HCT116 (cell line): ENCODE measurements around the gene ZNF416. TPM values are rescaled to one million over a fixed set of nuclear protein-coding genes. Genes with fewer than 3 reads are reported as not detected.

ENCODE experiments used
- ATAC-seq: fragments of 200-7000 bp; cut with Tn5 transposase; 2 replicates; pipeline ENCODE4 v1.9.1; 2020; ENCODE audit warnings: mild to moderate bottlenecking, moderate library complexity
- BruUV-seq: library from RNA; stranded (reverse); fragments of 400-500 nt; replicated peaks from 2 replicates; lab custom pipeline; 2021; lab: Mats Ljungman, UMichigan
- CTCF ChIA-PET: fragments of 300-600 bp; sonication (Branson Sonifier 250); formaldehyde crosslinking; loops from one replicate; lab custom pipeline; 2021; ENCODE audit warnings: antibody characterized with exemption; lab: Charles Lee
- POLR2A ChIA-PET: fragments of 300-600, 350-600 bp; sonication (Branson Sonifier 250); formaldehyde crosslinking; loops from one replicate; lab custom pipeline; 2021; ENCODE audit warnings: antibody characterized with exemption; lab: Charles Lee
- RAD21 ChIA-PET, 2 experiments: fragments of 300-600 bp; sonication (Branson Sonifier 250); formaldehyde crosslinking; loops; one replicate each; lab custom pipeline; 2023; ENCODE audit warnings: low total read pairs in 2 of 2; ENCODE audit not compliant: uncharacterized antibody in 2 of 2, unreplicated experiment in 2 of 2, low non-redundant PET in 1 of 2; lab: Charles Lee
- DNase-seq: peaks from one replicate; pipeline ENCODE4 v3.0.0-alpha.2; 2010; ENCODE audit warnings: low read depth, low spot score
- H2AFZ ChIP-seq: fragments of 200-600 bp; shearing (Covaris generic), sonication (generic); 2 replicates; pipeline ENCODE4 v1.6.1; 2017; ENCODE audit warnings: low read depth, mixed run types, mixed read lengths, antibody characterized with exemption, low read length; ENCODE audit not compliant: poor library complexity, severe bottlenecking
- H3K27ac ChIP-seq: 2 replicates; pipeline ENCODE4 v1.5.1; 2012; ENCODE audit warnings: low read depth, low read length
- H3K27me3 ChIP-seq: fragments of 200-600 bp; sonication (generic); 2 replicates; pipeline ENCODE4 v1.6.1; 2016; ENCODE audit warnings: mixed run types, low read length, mixed read lengths; ENCODE audit not compliant: insufficient read depth
- H3K36me3 ChIP-seq, 2 experiments: fragments of 200-500 bp in 1 of 2; fragments of 200-600 bp in 1 of 2; sonication (Bioruptor generic) in 1 of 2; sonication (generic) in 1 of 2; 2 replicates each; pipeline versions ENCODE4 v1.5.1 to v1.6.1; 2014 to 2016; ENCODE audit warnings: low read length in 2 of 2, inconsistent platforms in 1 of 2, mixed read lengths in 1 of 2, mixed run types in 1 of 2; ENCODE audit not compliant: insufficient read depth in 2 of 2, control insufficient read depth in 1 of 2
- H3K4me1 ChIP-seq, 2 experiments: fragments of 200-600 bp in 1 of 2; sonication (generic) in 1 of 2; 2 replicates each; pipeline versions ENCODE4 v1.5.1 to v1.6.1; 2012 to 2017; ENCODE audit warnings: low read length in 2 of 2, inconsistent platforms in 1 of 2, mild to moderate bottlenecking in 1 of 2, mixed read lengths in 1 of 2, mixed run types in 1 of 2, moderate library complexity in 1 of 2; ENCODE audit not compliant: insufficient read depth in 2 of 2, control insufficient read depth in 1 of 2
- H3K4me2 ChIP-seq: fragments of 200-600 bp; sonication (generic); 2 replicates; pipeline ENCODE4 v1.6.1; 2017; ENCODE audit warnings: mixed run types, low read length, mixed read lengths
- H3K4me3 ChIP-seq, 2 experiments: fragments of 200-600 bp in 1 of 2; sonication (generic) in 1 of 2; replicated peaks in 1 of 2; 2 replicates each; pipeline ENCODE4 v1.5.1; 2011 to 2016; ENCODE audit warnings: low read length in 2 of 2, control low read depth in 1 of 2, low read depth in 1 of 2, mild to moderate bottlenecking in 1 of 2, mixed read lengths in 1 of 2, mixed run types in 1 of 2
- H3K79me2 ChIP-seq: fragments of 200-600 bp; sonication (generic); 2 replicates; pipeline ENCODE4 v1.6.1; 2017; ENCODE audit warnings: mild to moderate bottlenecking, mixed run types, low read length, moderate library complexity, mixed read lengths; ENCODE audit not compliant: insufficient read depth
- H3K9ac ChIP-seq: fragments of 200-600 bp; sonication (generic); 2 replicates; pipeline ENCODE4 v1.6.1; 2016; ENCODE audit warnings: low read length, mixed read lengths
- H3K9me2 ChIP-seq: fragments of 200-600 bp; sonication (generic), shearing (Covaris generic); 2 replicates; pipeline ENCODE4 v1.6.1; 2017; ENCODE audit warnings: mixed run types, mild to moderate bottlenecking, moderate library complexity; ENCODE audit not compliant: insufficient read depth
- H3K9me3 ChIP-seq, 2 experiments: fragments of 200-500 bp in 1 of 2; fragments of 200-600 bp in 1 of 2; sonication (Bioruptor generic) in 1 of 2; sonication (generic) in 1 of 2; 2 replicates each; pipeline ENCODE4 v1.6.1; 2014 to 2017; ENCODE audit warnings: low read length in 2 of 2, mixed read lengths in 2 of 2, inconsistent platforms in 1 of 2, low read depth in 1 of 2, mild to moderate bottlenecking in 1 of 2, mixed run types in 1 of 2, moderate library complexity in 1 of 2; ENCODE audit not compliant: control insufficient read depth in 1 of 2, insufficient read depth in 1 of 2
- H4K20me1 ChIP-seq: fragments of 200-600 bp; sonication (generic), shearing (Covaris generic); 2 replicates; pipeline ENCODE4 v1.6.1; 2017; ENCODE audit warnings: mixed run types, mild to moderate bottlenecking, moderate library complexity; ENCODE audit not compliant: insufficient read depth
- POLR2A ChIP-seq: IDR thresholded peaks from 2 replicates; pipeline ENCODE4 v1.7.0; 2011; ENCODE audit warnings: borderline replicate concordance; ENCODE audit not compliant: insufficient read depth, insufficient read length; ENCODE audit errors: extremely low read depth
- RAD21 ChIP-seq: IDR thresholded peaks from 2 replicates; pipeline ENCODE4 v1.6.1; 2012; ENCODE audit warnings: low read depth, mild to moderate bottlenecking
- SIN3A ChIP-seq: IDR thresholded peaks from 2 replicates; pipeline ENCODE4 v1.6.1; 2012; ENCODE audit warnings: low read depth
- SP1 ChIP-seq: IDR thresholded peaks from 2 replicates; pipeline ENCODE4 v1.6.1; 2012; ENCODE audit warnings: low read depth
- intact Hi-C: fragments of 100-400 bp; cut with micrococcal nuclease; formaldehyde crosslinking; loops from 2 replicates; pipeline ENCODE4 v1.10.0; 2022
- total RNA-seq: library from RNA; stranded (reverse); gene quantifications from one replicate; pipeline ENCODE4 v1.2.1, GENCODE V29; 2021; ENCODE audit not compliant: unreplicated experiment
- TF ChIP-seq, protein P1 (sequence below): IDR thresholded peaks from 2 replicates; pipeline ENCODE4 v1.6.1; 2012; ENCODE audit warnings: low read depth

ZNF416 gene
- total RNA-seq, 1 experiment from 2014 or later: 4.0 TPM

DNA sequence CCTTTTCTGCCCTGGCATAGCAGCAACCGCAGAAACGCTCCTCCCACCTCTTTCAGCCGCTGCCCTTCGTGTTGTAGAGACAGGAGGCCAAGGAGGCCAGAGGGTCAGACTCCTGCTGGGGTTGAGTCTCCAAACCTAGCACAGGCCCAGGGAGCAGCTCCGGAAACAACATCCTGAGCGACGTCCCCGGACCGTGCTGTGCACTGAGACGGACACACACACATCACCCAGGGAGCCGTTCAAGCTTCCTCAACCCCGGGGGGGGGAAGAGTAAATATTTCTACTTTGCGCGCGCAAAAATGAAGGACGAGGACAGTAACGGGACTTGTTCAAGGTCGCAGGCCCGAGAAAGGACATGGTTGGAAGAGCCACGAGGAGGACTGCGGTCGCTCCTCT is 19.7 kb downstream of the ZNF416 start:
- no peak overlapping the region for H3K27ac ChIP-seq
- TF ChIP-seq SIN3A (no peak), SP1 (no peak), POLR2A (no peak)
- TF ChIP-seq, protein P1, sequence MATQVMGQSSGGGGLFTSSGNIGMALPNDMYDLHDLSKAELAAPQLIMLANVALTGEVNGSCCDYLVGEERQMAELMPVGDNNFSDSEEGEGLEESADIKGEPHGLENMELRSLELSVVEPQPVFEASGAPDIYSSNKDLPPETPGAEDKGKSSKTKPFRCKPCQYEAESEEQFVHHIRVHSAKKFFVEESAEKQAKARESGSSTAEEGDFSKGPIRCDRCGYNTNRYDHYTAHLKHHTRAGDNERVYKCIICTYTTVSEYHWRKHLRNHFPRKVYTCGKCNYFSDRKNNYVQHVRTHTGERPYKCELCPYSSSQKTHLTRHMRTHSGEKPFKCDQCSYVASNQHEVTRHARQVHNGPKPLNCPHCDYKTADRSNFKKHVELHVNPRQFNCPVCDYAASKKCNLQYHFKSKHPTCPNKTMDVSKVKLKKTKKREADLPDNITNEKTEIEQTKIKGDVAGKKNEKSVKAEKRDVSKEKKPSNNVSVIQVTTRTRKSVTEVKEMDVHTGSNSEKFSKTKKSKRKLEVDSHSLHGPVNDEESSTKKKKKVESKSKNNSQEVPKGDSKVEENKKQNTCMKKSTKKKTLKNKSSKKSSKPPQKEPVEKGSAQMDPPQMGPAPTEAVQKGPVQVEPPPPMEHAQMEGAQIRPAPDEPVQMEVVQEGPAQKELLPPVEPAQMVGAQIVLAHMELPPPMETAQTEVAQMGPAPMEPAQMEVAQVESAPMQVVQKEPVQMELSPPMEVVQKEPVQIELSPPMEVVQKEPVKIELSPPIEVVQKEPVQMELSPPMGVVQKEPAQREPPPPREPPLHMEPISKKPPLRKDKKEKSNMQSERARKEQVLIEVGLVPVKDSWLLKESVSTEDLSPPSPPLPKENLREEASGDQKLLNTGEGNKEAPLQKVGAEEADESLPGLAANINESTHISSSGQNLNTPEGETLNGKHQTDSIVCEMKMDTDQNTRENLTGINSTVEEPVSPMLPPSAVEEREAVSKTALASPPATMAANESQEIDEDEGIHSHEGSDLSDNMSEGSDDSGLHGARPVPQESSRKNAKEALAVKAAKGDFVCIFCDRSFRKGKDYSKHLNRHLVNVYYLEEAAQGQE: no peak
- no peaks in the 10 kb centered on the region for H3K27me3 ChIP-seq
- ATAC-seq (no peak; the same call in 1 of the 2 replicates), DNase-seq (no peak)
- intact Hi-C loops: no loop called here
- POLR2A ChIA-PET: no interaction called here
- CTCF ChIA-PET: no interaction called here
- no TSS peak for BruUV-seq
- no peaks in the 10 kb centered on the region for H3K4me1 ChIP-seq
- H3K9me2 ChIP-seq: no peaks in the 10 kb centered on the region
- H3K4me3 ChIP-seq: peak overlapping the region; percentile 54 to 55
- no peaks in the 10 kb centered on the region for H3K36me3 ChIP-seq
- peak overlapping the region; percentile 61 for H3K4me2 ChIP-seq
- RAD21 ChIA-PET: no interaction called here
- H4K20me1 ChIP-seq: no peaks in the 10 kb centered on the region
- peaks cover 8 to 26% of the 10 kb centered on the region in 2 experiments; a peak in 2 of 4 replicates for H3K9me3 ChIP-seq
- peak overlapping the region; percentile 27; the same call in 1 of the 2 replicates for H3K9ac ChIP-seq
- no peaks in the 10 kb centered on the region for H3K79me2 ChIP-seq
- H2AFZ ChIP-seq: no peak overlapping the region

DNA sequence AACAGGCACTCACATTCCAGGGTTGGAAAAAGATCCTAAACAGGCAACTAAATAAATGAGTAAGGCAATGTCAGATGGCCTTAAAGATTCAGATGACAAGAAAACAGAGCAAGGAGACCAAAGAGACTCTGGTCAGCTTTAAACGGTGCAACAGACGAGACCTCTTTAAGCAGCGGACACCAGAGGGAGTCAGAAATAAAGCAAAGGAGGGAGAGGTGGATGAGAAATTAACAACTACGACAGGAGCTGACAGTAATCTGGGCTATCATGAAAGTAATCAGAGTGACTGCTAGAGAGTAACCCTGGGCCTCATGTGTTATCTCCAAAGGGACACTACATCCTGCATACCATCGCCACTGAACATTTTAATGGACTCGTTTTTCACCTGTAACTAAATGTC is 20.2 kb downstream of the ZNF416 start:
- CTCF ChIA-PET: no interaction called here
- RAD21 ChIA-PET: no interaction called here
- H3K36me3 ChIP-seq: no peaks in the 10 kb centered on the region
- no peak overlapping the region for H2AFZ ChIP-seq
- H3K4me2 ChIP-seq: peak overlapping the region; percentile 61
- no peaks in the 10 kb centered on the region for H3K9me2 ChIP-seq
- no peak overlapping the region for H3K9ac ChIP-seq
- no peaks in the 10 kb centered on the region for H3K27me3 ChIP-seq
- intact Hi-C loops: no loop called here
- no peak overlapping the region for H3K27ac ChIP-seq
- H3K4me1 ChIP-seq: no peaks in the 10 kb centered on the region
- peak overlapping the region; percentile 54 to 55; a peak in 3 of 4 replicates for H3K4me3 ChIP-seq
- H3K79me2 ChIP-seq: no peaks in the 10 kb centered on the region
- BruUV-seq: no TSS peak
- POLR2A ChIA-PET: no interaction called here
- ATAC-seq: no peak
- H3K9me3 ChIP-seq: peaks cover 8 to 27% of the 10 kb centered on the region in 2 experiments; a peak in 2 of 4 replicates
- TF ChIP-seq RAD21 (peak; percentile 18; the same call in 1 of the 2 replicates), POLR2A (no peak)
- no peaks in the 10 kb centered on the region for H4K20me1 ChIP-seq
- DNase-seq: no peak
